GM19328 (cell line): ENCODE results near the gene UNC5A.

Source experiments
- ATAC-seq: cut with Tn5 transposase; IDR thresholded peaks from one replicate; pipeline ENCODE4 v1.9.1; 2021; ENCODE audit warnings: mild to moderate bottlenecking, moderate library complexity; ENCODE audit not compliant: unreplicated experiment

Gene UNC5A

DNA sequence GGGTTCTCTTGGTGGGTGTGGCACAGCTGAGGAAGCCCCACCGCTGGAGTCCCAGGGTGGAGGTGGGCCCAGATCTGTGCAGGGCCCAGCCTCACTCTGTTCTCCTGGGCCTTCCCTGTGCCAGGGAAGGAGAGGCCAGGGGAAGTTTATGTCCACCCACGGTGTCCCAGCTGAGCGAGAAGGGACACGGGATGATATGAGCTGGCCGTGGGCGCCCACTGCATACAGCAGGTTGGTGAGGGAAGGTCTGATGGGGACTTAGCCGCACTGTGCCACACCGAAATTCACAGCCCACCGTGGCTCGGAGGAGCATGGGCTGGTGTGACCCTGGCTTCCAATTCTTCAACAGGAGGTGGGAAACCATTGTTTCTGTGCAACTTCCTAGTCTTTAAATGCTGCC, 33.9 kb downstream of the UNC5A start:
- ATAC-seq, result no peak

DNA sequence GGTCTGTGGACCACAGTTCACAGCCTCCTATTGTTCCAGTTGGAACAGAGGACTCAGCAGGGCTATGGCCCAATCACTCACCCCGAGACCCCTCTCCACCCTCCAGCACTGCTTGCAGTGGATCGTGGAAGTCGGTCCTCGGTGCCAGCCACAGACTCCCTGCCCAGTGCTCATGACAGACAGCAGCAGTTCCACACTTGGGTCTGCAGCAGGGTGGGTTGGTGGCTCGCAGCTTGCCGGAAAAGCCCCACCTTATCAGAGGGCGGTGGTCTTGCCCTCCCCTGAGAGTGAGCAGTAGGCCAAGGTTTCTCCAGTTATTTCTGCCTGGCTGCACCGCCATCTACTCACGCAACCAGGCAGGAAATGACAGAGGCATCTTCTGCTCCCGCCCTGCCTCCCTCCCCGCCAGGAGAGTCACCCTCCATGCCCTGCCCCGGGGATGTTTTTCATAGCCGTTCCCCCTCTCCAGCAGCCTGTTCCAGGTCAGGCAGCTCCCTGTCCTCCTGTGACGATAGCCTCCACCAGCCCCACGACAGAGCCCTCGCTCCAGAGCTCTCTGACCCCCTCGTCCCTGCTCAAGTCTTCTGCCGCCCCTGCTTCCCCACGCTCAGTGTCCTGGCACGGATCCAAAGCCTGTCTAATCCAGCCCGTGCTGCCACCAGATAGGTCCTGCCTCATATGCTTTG, 34.5 kb downstream of the UNC5A start:
- ATAC-seq, result no peak

DNA sequence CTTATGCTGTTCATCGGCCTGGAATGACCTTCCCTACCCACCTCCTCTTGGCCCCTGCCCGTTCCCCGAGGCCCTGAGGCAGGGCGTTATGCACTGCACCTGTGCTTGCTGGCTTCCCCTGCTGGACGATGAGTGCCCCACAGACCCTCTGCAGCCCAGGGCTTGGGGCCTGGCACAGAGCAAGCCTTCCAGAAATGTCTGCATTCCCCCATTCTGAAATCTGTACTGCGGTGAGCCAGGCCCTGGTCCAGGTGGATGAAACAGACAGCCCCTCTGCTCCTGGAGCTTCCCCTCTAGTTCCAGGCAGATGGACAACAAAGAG, 35.0 kb downstream of the UNC5A start:
- no peak for ATAC-seq

DNA sequence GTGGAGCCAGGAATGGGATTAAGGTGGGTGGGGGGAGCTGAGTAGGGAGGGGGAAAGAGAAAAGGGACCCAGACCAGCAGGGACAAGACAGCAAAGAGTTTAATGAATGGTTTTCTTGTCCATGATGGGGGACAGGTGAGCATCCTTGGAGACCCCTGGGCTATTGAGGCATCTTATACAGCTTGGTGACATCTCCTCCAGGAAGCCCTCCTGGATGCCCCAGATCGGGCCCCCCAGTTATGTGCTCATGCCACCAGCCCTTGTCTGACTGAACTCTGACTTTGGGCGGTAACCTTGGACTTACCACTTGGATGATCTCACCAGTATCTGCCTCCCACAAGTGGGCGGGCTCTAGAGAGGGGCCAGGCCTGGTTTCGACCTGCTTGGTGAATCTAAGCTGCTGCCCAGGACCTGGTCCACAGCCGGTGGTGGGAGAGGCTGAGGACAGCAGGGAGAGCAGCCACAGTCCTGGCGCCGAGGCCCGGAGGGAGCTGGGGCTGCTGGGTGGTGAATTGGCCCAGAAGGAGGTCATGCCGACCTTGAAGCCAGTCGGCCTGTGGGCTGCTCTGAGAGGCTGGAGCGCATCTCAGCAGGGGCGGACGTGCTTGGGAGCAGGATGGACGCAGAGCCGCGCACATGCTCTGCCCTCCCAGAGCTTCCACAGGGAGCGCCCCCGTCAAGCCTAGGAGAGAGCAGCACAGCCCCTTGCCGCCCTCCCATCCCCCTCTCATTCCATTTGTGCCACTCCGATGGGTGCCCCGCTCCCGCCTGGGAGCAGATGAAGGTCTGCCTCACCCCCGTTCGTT, 36.2 kb downstream of the UNC5A start:
- ATAC-seq, result no peak

DNA sequence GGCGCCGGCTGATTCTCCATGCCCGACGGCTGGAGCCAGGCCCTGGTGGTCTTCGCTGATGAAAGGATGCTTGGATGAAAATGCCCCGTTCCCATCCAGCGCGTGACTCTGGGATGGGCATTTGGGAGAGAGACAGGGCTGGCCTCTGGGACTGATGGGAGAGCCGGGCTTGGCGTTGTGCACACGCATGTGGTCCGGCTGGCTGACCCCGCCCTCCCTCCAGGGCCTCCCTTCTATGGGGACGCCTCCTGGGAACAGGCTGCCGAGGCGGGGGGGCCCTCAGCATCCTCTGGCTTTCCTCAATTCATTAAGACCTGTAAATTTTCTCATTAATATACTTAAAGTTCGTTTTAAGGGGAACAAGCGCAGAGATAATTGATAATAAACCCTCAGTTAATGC, 36.8 kb downstream of the UNC5A start:
- no peak for ATAC-seq

DNA sequence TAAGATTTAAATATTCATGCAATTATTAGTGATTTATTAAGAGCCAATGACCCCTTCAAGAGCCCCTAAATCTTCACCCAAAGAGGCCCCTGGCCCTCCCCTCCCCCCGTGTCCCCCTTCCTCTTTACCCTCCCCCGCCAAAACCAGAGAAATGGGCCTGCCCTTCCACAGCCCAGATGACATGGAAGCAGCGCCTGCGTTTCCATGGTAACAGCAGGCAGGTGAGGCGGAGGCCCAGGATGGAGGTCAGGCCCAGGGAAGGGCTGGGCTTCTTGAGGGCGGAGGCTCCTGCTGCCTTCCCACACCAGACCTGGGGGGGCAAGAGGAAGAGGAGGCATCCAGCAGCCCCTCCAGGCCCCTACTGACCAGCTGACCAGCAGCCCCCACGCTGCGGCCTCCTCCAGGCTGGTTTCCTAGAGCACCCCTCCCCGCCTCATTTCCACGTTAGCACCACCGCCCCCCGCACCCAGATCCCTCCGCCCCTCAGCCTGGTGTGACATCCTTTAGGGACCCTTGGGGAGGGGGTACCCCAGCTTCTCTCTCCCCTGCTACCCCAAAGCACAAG, 37.4 kb downstream of the UNC5A start:
- ATAC-seq, result no peak

DNA sequence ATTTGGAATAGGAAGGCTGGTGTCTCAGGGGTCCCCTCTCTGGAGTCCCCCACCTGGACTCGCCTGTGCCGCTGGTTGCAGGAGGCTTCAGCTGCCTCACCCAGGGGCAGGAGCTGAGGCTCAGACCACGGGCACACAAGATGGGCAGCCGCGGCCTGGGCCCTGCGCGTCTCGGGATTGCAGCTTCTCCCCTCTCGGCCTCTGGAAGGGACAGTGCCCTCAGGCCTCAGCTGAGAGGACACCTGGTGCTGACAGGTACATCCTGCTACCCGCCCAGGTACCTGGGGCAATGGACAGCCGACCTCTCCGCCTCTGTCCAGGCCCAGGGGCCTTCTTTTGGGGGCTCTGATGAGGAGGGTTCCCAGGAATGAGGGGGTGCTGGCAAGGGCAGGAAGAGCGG, 38.3 kb downstream of the UNC5A start:
- no peak for ATAC-seq

DNA sequence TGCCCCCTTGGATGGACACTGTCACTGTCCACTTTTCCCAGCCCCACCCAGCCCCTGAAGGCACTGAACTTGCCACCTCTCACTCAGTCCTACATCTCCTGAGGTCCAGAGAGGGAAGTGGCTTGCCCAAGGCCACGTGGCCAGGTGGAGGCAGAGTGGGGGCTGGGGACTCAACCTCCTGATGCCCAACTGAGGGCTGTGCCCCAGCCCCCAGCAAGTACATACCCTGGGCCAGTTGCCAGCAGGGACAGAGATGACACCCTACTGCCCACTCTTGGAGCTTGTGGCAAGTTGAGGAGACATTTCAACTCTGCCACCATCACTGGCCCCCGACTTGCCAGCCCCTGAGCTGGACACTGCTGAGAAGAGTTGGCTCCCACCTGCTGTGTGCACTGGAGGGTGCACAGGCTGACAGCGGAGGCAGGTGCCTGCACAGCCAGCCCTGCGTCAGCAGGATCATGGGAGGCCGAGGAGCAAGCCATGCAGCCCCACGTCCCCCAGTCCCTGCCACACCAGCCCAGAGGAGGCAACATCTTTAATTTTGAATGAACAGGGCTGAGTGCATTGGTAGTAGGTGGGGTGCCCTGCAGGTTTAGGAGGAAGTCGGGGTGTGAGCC, 39.4 kb downstream of the UNC5A start:
- ATAC-seq, result no peak

DNA sequence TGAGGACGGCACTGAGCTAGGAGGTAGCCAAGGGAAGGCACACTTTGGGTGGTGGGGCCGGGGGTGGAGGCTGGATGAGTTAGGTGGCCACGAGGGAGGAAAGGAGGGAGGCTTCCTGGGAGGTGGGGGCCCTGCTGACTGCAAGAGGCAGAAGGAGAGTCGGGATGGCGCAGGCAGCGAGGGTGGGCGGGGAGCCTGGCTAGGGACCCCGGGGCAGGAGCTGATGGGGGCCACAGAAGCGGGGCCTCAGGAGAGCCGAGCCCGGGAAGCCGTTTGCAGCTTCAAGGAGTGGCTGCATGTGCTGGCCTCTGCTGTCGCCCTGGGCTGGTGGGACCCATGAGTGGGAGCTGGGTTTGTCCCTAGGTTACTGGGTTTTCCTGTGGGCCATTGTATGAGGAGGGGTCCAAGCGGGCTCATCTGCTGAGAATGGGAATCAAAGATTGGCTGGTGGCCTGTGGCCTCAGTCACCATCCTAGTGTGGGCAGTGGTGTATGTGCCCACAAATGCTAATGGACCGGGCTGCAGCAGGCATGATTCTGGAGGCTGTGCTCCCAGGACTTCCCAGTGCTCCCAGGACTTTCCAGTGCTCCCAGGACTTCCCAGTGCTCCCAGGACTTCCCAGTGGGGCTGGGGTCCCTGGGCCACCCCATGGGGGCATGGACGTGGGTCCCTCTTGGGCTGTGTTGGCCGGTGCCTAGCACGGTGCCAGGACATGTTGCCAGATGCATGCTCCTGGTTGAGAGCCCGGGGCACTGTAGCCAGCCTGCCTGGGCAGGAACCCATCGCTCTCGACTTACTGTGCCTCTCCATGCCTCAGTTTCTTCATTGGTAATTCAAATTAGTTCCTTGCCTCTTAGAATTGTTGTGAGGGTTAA, 40.2 kb downstream of the UNC5A start:
- ATAC-seq, result no peak

DNA sequence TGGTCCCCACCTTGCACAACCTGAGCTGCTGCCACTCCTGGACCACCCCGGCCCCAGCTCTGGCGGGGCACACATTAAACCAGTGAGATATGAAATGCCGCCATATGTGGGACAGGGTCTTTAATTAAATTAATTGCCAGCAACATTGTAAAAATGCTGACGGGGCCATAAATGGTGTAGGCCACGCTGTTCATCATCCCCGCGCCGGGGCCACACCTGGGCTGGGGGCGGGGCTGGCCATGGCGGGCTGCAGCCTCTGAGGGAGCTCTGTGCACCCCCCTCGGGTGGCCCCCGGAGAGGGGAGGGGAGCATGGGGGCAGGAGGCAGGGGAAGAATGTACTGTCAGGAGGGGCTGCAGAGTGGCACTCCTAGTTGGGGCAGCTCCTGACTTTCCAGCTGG, 41.0 kb downstream of the UNC5A start:
- ATAC-seq, result no peak

DNA sequence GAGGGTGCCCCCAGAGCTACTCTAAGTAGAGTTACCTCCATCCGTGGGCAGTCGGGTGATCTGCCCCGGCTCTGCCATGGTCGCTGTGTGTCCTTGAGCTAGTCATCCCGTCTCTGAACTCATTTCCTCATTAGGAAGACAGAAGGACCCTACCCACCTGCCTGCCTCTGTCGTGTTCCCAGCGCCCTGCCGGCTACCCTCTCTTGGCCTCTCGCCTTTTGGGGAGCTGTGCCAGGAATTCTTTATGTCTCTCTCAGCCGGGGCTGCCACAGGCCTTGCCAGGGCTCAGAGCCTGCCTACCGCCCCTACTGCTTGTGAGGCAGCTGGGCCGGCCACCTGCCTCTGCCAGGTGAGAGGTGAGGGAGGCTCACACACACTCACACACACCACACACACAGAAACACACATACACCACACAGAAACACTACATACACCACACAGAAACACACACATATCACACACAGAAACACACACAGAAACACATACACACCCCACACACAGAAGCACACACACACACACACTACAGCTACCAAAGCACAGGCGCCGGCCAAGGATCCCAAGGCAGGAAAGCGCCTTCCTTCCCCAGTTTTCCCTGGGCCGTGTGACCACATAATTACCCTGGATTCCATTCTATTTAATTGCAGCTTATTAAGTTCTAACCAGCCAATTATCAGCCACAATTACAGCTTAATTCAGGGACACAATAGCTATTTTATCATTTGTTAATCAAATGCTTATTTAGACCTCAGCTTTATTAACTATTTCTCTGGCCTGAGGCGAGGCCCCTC, 41.7 kb downstream of the UNC5A start:
- ATAC-seq, result no peak

DNA sequence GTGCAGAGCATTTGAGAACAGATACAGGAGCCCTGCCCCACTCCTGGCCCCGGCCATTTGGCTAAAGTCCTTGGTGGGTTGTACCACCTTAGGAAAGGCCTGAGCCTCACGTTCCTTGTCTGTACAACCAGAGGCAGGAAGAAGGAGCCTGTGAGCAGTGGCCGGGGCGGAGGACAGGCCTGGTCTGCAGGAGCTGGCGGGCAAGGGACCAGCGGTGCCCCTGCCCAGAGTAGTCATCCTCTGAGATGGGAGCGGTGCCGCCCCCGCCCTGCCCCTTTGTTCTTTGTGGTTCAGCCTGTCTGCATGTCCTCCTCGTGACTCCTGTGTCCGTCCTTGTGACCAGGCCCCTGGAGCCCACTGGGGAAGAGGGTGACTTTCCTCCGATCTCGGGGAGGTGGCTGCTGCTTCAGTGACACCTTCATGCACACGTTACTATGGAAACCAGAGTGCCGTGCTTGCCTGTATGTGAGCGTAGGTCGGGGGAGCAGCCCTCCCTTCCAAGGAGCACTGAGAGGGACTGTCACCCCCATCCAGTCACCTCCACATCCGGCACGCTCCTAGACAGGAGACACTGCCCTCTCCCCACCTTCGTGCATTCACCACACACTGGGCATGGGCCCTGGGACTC, 42.9 kb downstream of the UNC5A start:
- no peak for ATAC-seq

DNA sequence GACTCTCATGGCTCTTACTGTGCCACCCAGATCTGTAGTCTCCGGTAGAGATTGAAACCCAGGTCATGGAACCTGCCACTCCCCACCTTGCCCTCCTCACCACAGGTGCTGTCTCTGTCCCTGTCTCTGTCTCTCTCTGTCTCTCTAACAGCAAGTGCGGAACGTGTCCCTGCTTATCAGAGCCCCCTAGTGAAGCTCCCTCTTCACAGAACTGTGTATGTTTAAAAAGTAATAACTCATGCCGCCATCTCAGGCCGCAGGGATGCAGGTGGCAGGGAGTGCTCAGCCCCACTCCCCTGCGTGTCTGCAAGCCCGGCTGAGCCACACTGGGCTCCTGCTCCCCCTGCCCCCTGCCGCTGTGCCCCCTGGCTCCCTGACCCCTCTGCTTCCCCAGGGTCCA, 43.8 kb downstream of the UNC5A start:
- no peak for ATAC-seq

DNA sequence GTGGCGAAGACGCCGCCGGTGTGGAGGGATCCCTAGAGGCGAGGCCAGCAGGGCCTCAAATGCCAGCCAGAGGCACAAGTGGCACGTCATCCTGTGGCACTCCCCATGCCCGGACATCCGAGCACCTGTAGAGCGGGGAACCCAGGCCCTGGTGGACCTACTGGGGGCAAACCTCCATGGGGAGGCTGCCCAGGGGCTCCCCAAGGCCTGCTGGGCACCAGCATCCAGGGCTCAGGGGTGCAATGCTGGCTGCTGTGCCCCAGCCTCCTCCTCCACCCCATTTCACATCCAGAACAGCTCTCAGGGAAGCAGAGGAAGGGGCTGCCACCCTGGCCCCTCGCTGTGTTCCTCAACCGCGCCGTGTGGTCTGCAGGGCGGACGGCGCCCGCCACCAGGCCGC, 45.2 kb downstream of the UNC5A start:
- ATAC-seq, result no peak

DNA sequence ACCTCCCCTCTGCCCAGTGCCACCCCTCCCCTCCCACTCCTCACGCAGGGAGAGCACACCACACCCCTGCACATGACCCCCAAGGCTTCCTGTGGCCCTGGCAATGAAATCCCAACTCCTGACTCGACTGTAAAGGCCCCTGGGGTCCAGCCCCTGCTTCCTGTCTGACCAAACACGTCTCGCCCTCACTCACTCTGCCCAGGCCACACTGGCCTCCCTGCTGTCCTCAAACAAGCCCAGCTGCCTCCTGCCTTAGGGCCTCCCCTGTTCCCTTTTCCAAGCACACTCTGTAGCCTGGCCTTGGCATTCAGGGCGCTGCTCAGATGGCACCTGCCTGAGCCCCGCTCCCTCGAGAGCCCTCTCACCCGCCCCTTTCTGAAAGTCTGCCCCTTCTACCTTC, 46.4 kb downstream of the UNC5A start:
- no peak for ATAC-seq

DNA sequence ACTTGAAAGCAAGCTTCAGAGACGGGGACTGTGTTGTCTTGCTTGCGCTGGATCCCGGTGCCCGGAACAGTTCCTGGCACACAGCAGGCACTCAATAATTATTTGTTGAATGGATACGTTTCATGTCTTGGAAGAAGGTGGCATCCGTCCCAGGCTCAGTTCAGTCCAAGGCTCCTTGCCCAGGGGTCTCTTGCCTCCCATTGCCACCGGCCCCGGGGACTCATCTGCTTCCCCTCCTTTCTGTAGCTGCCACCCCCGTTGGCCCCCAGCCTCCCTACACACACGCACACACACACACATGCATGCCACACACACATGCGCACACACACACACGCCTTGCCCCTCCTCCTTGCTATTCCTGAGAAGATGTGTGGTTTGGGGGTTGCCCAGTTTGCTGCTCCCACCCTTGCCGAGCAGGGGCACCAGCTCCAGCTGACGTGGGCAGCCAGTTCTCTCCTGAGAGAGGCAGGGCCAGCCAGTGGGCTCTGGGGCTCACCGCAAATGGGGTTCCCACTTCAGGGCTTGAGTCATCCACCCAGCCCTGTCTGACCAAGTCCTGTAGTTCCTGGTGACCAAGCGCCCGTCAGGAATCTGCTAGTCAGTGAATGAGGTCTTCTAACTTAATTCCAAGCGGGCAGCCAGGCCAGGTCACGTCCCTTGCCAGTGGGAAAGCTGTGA, 47.0 kb downstream of the UNC5A start:
- no peak for ATAC-seq

DNA sequence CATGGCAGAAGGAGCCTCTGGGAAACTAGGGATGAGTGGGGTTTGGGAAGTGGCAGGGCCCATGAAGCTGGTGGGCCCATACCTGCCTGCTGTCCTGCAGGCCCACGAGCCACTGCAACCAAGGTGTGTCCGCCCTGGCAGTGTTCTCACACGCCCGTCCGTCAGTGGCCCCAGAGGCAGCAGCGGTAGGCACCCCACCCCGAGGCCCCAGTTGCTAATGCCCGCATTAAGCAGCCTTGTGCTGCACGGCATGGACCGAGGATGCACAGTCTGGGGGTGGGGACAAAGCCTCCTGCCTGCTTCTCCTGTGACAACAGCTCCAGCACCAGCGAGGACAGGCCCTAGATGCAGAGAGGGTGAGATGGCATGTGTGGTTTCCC, 47.5 kb downstream of the UNC5A start:
- ATAC-seq, result no peak

DNA sequence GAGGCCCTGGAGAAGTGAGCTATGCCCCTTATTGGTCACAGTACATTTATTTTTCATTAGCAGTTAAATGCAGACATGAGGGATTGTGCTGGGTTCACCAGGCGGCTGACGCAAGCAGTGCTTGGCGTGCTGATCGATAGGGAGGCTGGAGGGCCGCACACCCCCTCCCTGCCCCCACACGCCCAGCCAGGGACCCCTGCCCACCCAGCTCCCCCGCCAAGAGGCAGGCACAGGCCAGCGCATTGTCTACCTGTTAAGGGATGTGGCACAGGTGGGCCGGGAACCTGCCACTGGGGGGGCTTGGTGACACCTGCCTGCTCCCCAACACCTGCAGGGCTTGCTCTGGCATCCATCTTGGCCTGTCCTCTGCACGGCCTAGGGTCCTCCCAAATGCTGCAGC, 49.6 kb downstream of the UNC5A start:
- no peak for ATAC-seq

DNA sequence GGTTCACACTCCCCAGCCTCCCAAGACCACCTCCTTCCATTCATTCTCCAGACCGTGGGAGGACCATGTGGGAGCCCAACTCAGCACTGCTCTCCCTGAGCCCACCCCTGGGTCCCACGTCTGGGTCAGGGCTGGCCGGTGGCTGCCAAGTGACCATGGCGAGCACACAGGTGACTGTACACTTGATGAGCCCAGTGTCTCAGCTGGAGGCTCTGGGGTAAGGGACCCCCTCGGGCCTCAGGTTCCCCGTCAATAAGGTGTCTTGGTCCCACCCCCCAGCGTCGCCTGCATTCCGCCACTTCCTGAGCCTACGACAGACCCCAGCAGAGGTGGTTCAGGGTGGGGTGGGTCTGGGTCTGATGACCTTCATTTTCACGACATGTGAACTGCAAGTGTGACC, 50.0 kb downstream of the UNC5A start:
- ATAC-seq, result no peak
